ENCODE measurements around the gene TSFM. TPM values are rescaled to one million over a fixed set of nuclear protein-coding genes. Genes with fewer than 3 reads are reported as not detected.
A peak's percentile ranks its signal among the peaks of the same experiment; 100 is the strongest.

The TSFM gene
- total and polyA plus RNA-seq, 9 of the 15 experiments (the other 6 are each of a cell fraction or from before 2014, with no cell fraction given), result 44.6 to 198 (median 60.2) TPM

GRCh38 chr12:57846285-57846576, 63.6 kb downstream of the TSFM start:
- DNase-seq (ENCODE audit: extremely low read depth in 1 of 4, low spot score in 3 of 4), result no peak
- Histone ChIP-seq H3K4me1 (replicated peaks in 1 of 2; ENCODE audit: control insufficient read depth in 2 of 2, insufficient read depth in 2 of 2, low read length in 2 of 2) (peaks cover 42 to 44% of the 10 kb centered on the region in 2 experiments), H3K79me2 (ENCODE audit: control insufficient read depth, insufficient read depth, low read length) (peaks cover 53% of the 10 kb centered on the region)
- peak; percentile 27; the same call in 1 of the 2 replicates for TF ChIP-seq RBFOX2 (IDR thresholded peaks at IDR 0.05; ENCODE audit: low read depth, low read length)
- no peak for TF ChIP-seq ETV1 (tag; conservative IDR thresholded peaks at IDR 0.05; ENCODE audit: low read depth)
- no peak for TF ChIP-seq SPI1 (IDR thresholded peaks at IDR 0.05; ENCODE audit: borderline replicate concordance, low read depth, low read length)
- TF ChIP-seq PML (IDR thresholded peaks at IDR 0.05; ENCODE audit: low read length), result 0 out of 2 replicates have a peak, but pooled peaks have one; percentile 17
- TF ChIP-seq SMARCA4 (IDR thresholded peaks at IDR 0.05), result no peak
- TF ChIP-seq E4F1 (CRISPR knock-in tag; IDR thresholded peaks at IDR 0.05; ENCODE audit: borderline replicate concordance), result no peak
- peak; percentile 1 for TF ChIP-seq HMGN3 (IDR thresholded peaks at IDR 0.05; ENCODE audit: borderline replicate concordance, extremely low read depth, insufficient read length, low read depth, low read length)
- TF ChIP-seq PRMT5 (CRISPR knock-in tag; IDR thresholded peaks at IDR 0.05), result 0 out of 2 replicates have a peak, but pooled peaks have one; percentile 43
- TF ChIP-seq E2F1 (CRISPR knock-in tag; IDR thresholded peaks at IDR 0.05), result no peak
- TF ChIP-seq BRD4 (IDR thresholded peaks at IDR 0.05), result 0 out of 2 replicates have a peak, but pooled peaks have one; percentile 64
- TF ChIP-seq KAT7 (CRISPR knock-in tag; IDR thresholded peaks at IDR 0.05; ENCODE audit: borderline replicate concordance), result no peak
- 0 out of 2 replicates have a peak, but pooled peaks have one; percentile 56 for TF ChIP-seq ZBTB7A (IDR thresholded peaks at IDR 0.05; ENCODE audit: borderline replicate concordance, control insufficient read depth, low read depth, low read length)
- no peak for TF ChIP-seq ZNF740 (CRISPR knock-in tag; IDR thresholded peaks at IDR 0.05)
- TF ChIP-seq ZNF740 (tag; IDR thresholded peaks at IDR 0.05), result 0 out of 4 replicates have a peak, but pooled peaks of 1 of the 2 experiments have one; percentile 70
- TF ChIP-seq PHF8 (IDR thresholded peaks at IDR 0.05; ENCODE audit: borderline replicate concordance, low read length), result peak; percentile 27; the same call in 1 of the 2 replicates
- no peak for TF ChIP-seq KDM4B (IDR thresholded peaks at IDR 0.05; ENCODE audit: borderline replicate concordance in 2 of 2, low read depth in 1 of 2)
- TF ChIP-seq RCOR1 (IDR thresholded peaks at IDR 0.05; ENCODE audit: borderline replicate concordance in 1 of 2, low read depth in 2 of 2, low read length in 2 of 2), result no peak

More at GRCh38 chr12:57846285-57846576, 63.6 kb downstream of the TSFM start:
- ATAC-seq, result peak; percentile 53
- H3K27me3 ChIP-seq (ENCODE audit: control insufficient read depth in 2 of 2, insufficient read depth in 2 of 2, low read length in 2 of 2), result no peaks in the 10 kb centered on the region
- peaks cover 37% of the 10 kb centered on the region for H4K20me1 ChIP-seq (replicated peaks; ENCODE audit: control insufficient read depth, insufficient read depth, low read length)
- H3K9me3 ChIP-seq (replicated peaks; ENCODE audit: control insufficient read depth, insufficient read depth, low read depth, low read length), result no peaks in the 10 kb centered on the region
- peak overlapping the region; percentile 83 to 94 for H3K9ac ChIP-seq (ENCODE audit: insufficient read depth in 1 of 2, low read depth in 2 of 2, low read length in 2 of 2)
- ChIA-PET CTCF (ENCODE audit: low intra/inter-chr PET ratio) (no interaction called here), POLR2A (interaction anchor here (0.7 to 1.5 kb wide), 4 partner anchors 9 to 257 kb away, joined by 3 to 5 read pairs (median 4); no protein-coding TSS in a partner anchor)
- H2AFZ ChIP-seq (ENCODE audit: low read depth, low read length), result peak overlapping the region; percentile 99
- peaks cover 6% of the 10 kb centered on the region for H3K9me1 ChIP-seq (ENCODE audit: control insufficient read depth, insufficient read depth, low read length)
- peak overlapping the region; percentile 97 for H3K27ac ChIP-seq (ENCODE audit: extremely low read depth, low read depth, low read length)
- intact Hi-C loops (cut with micrococcal nuclease) (loop anchor here (2.0 kb wide), 1 partner anchor 19 kb away; no protein-coding TSS in a partner anchor), in situ Hi-C loops (cut with MboI) (no loop called here)
- no TSS peak for BruUV-seq (replicated peaks)
- no peak for FAIRE-seq
- 0 out of 3 replicates have a peak, but pooled peaks cover 6% of the 10 kb centered on the region for H3K36me3 ChIP-seq (ENCODE audit: control insufficient read depth, insufficient read depth, low read length)
- 2% methylated on average over 11 of the region's 26 CpGs for WGBS (ENCODE audit: insufficient coverage, low coverage, missing lambda C conversion rate)
- peak overlapping the region; percentile 98 for H3K4me3 ChIP-seq
- peak overlapping the region; percentile 90 for H3K4me2 ChIP-seq (ENCODE audit: insufficient read depth, low read length)

Measured in K562 (cell line).